Muscle of leg (tissue), 11 donors: ENCODE measurements around the gene WDR87. TPM values are rescaled to one million over a fixed set of nuclear protein-coding genes. Genes with fewer than 3 reads are reported as not detected.
A peak's percentile ranks its signal among the peaks of the same experiment; 100 is the strongest.

ENCODE experiments used
- DNase-seq: peaks from one replicate; pipeline ENCODE4 v3.0.0; 2013
- H3K27ac ChIP-seq: one replicate; pipeline ENCODE4 v1.5.1; 2013; ENCODE audit warnings: mild to moderate bottlenecking, low read length, control low read depth
- H3K27me3 ChIP-seq: one replicate; pipeline ENCODE4 v1.6.1; 2013; ENCODE audit warnings: low read length; ENCODE audit not compliant: control insufficient read depth, insufficient read depth
- H3K36me3 ChIP-seq: one replicate; pipeline ENCODE4 v1.6.1; 2013; ENCODE audit warnings: low read length; ENCODE audit not compliant: control insufficient read depth, insufficient read depth
- H3K4me1 ChIP-seq: one replicate; pipeline ENCODE4 v1.6.1; 2013; ENCODE audit warnings: low read length; ENCODE audit not compliant: control insufficient read depth, insufficient read depth
- H3K4me3 ChIP-seq: one replicate; pipeline ENCODE4 v1.5.1; 2013; ENCODE audit warnings: low read length, control low read depth
- H3K9me3 ChIP-seq: replicated peaks from 2 replicates; pipeline ENCODE4 v1.6.1; 2013; ENCODE audit warnings: low read depth, low read length; ENCODE audit not compliant: control insufficient read depth
- WGBS: methylation state at CpG from one replicate; pipeline ENCODE4 v1.1.5; 2013; ENCODE audit warnings: missing lambda C conversion rate; ENCODE audit not compliant: insufficient coverage; 5-methylcytosine and 5-hydroxymethylcytosine counted together
- polyA plus RNA-seq, 8 donors: library from polyadenylated mRNA; unstranded; fragments of 120-200 nt; gene quantifications; one replicate each; pipeline versions ENCODE4 v1.2.1 to v1.2.3, GENCODE V29; 2013; ENCODE audit warnings: inconsistent platforms in 1 of 8, low replicate concordance in 1 of 8; ENCODE audit not compliant: insufficient read length in 8 of 8, insufficient read depth in 1 of 8
- total RNA-seq: library from RNA; stranded (reverse); fragments of 120-200 nt; gene quantifications from one replicate; pipeline ENCODE4 v1.2.4, GENCODE V29; 2013

Gene WDR87
- total and polyA plus RNA-seq, 9 donors = under 0.01 to 0.18 (median 0.10) TPM

GRCh38 chr19:37864501-37864900, 41.9 kb downstream of the WDR87 start:
- Histone ChIP-seq H3K27ac (no peak overlapping the region), H3K4me3 (no peak overlapping the region), H3K27me3 (no peaks in the 10 kb centered on the region), H3K9me3 (no peaks in the 10 kb centered on the region), H3K36me3 (no peaks in the 10 kb centered on the region), H3K4me1 (no peaks in the 10 kb centered on the region)
- WGBS = no CpG with 5 or more reads among the region's 3 CpGs
- DNase-seq = no peak

GRCh38 chr19:37855098-37855497, 51.3 kb downstream of the WDR87 start:
- Histone ChIP-seq H3K27me3 (peaks cover 15% of the 10 kb centered on the region), H3K4me3 (peak overlapping the region; percentile 13), H3K9me3 (peaks cover 5% of the 10 kb centered on the region), H3K4me1 (peaks cover 7% of the 10 kb centered on the region), H3K27ac (no peak overlapping the region), H3K36me3 (no peaks in the 10 kb centered on the region)
- DNase-seq = peak; percentile 67
- WGBS = 5% methylated on average over 32 of the region's 35 CpGs

GRCh38 chr19:37845932-37846331, 60.5 kb downstream of the WDR87 start:
- Histone ChIP-seq H3K4me1 (no peaks in the 10 kb centered on the region), H3K36me3 (no peaks in the 10 kb centered on the region), H3K4me3 (no peak overlapping the region), H3K27ac (no peak overlapping the region), H3K27me3 (no peaks in the 10 kb centered on the region), H3K9me3 (no peaks in the 10 kb centered on the region)
- no CpG with 5 or more reads among the region's 2 CpGs for WGBS
- no peak for DNase-seq

Other genes with a start within 250 kb of the WDR87 start
- 7.0 TPM for gene ZNF607, start 186.8 kb downstream of the WDR87 start, total RNA-seq
- 1 to 10 TPM; 4.5 to 5.7 (median 5.0) TPM for gene ZNF607, start 186.8 kb downstream of the WDR87 start, polyA plus RNA-seq
- 17.1 TPM for gene ZNF573, start 127.0 kb downstream of the WDR87 start, total RNA-seq
- 10 to 100 TPM in 1 of 8 donors, 1 to 10 TPM in 7; 5.9 to 14.9 (median 8.2) TPM for gene ZNF573, start 127.0 kb downstream of the WDR87 start, polyA plus RNA-seq
- gene SIPA1L3, start 614 bp upstream of the WDR87 start, total RNA-seq = 6.8 TPM
- 10 to 100 TPM in 1 of 8 donors, 1 to 10 TPM in 7; 7.2 to 13.8 (median 9.2) TPM for gene SIPA1L3, start 614 bp upstream of the WDR87 start, polyA plus RNA-seq